Ovary (tissue), 9 donors: ENCODE measurements around the gene DBF4. TPM values are rescaled to one million over a fixed set of nuclear protein-coding genes. Genes with fewer than 3 reads are reported as not detected.

Experiments
- DNase-seq, 5 donors: peaks; one replicate each; pipeline ENCODE4 v3.0.0-alpha.2; 2019 to 2020
- H3K27ac ChIP-seq, 2 donors: fragments of 200-600 bp; one replicate each; pipeline versions ENCODE4 v1.5.1 to v1.8.0; 2019 to 2022
- H3K27me3 ChIP-seq: fragments of 200-600 bp; one replicate; pipeline ENCODE4 v1.8.0; 2022
- H3K36me3 ChIP-seq: fragments of 200-600 bp; sonication (generic); one replicate; pipeline ENCODE4 v1.5.1; 2019
- H3K4me1 ChIP-seq: one replicate; pipeline ENCODE4 v1.8.1; 2013; ENCODE audit warnings: mild to moderate bottlenecking, moderate library complexity; ENCODE audit not compliant: insufficient read depth
- H3K4me3 ChIP-seq: fragments of 200-600 bp; sonication (generic); one replicate; pipeline ENCODE4 v1.5.1; 2017
- H3K9me3 ChIP-seq, 2 donors: fragments of 200-600 bp in 1 of 2; sonication (generic) in 1 of 2; one replicate each; pipeline versions ENCODE4 v1.5.1 to v1.8.1; 2013 to 2019; ENCODE audit warnings: mild to moderate bottlenecking in 1 of 2, moderate library complexity in 1 of 2
- EP300 ChIP-seq: sonication (generic); formaldehyde crosslinking; IDR thresholded peaks from one replicate; pipeline ENCODE4 v1.6.1; 2017; ENCODE audit warnings: antibody characterized with exemption
- POLR2A ChIP-seq: fragments of 450-650 bp; IDR thresholded peaks from one replicate; pipeline ENCODE4 v1.6.1; 2017; ENCODE audit warnings: antibody characterized with exemption, mild to moderate bottlenecking, moderate library complexity
- WGBS, 3 donors: extraction: QIAGEN DNeasy Blood & Tissue Kit in 1 of 3; methylation state at CpG; one replicate each; pipeline versions ENCODE4 v1.1.5 to v1.1.7; 2013 to 2017; 5-methylcytosine and 5-hydroxymethylcytosine counted together
- intact Hi-C, 4 donors: fragments of 100-400 bp; cut with DNase I; formaldehyde crosslinking; loops; one replicate each; pipeline versions ENCODE4 v1.11.0 to v1.15.1; 2022 to 2023
- polyA plus RNA-seq, 2 donors: library from polyadenylated mRNA; stranded (reverse); fragments of 200-250 nt in 1 of 2; fragments of 350-450 nt in 1 of 2; fragmentation: Illumina TruSeq in 1 of 2; extraction: RNeasy Lipid Tissue Mini Kit (QIAGEN cat#74804) in 1 of 2; gene quantifications; one replicate each; pipeline ENCODE4 v1.2.3, GENCODE V29; 2013 to 2014
- total RNA-seq, 7 donors: library from RNA; depleted of rRNA in 2 of 7; stranded (reverse); fragments of >200 nt in 2 of 7; fragmentation: NEBNext Ultra II Directional in 3 of 7; extraction: Animal tissue kit (Norgen Biotek cat#: 25700) in 3 of 7; gene quantifications; one replicate each; pipeline versions ENCODE4 v1.1.0 to v1.2.4, GENCODE V29; 2016 to 2023
- TF ChIP-seq, protein P1 (sequence below), 3 donors: fragments of 450-650 bp in 2 of 3; fragments of 200-600 bp in 1 of 3; IDR thresholded peaks; one replicate each; pipeline versions ENCODE4 v1.5.1 to v1.8.0; 2016 to 2022; ENCODE audit warnings: antibody characterized with exemption in 3 of 3, mild to moderate bottlenecking in 1 of 3
- donor health status: DM: no; HTN: no; CAD: no; lungs with moderate emphysema.
- donor health status: DM: no; HTN: no; CAD: no.
- donor health status: Bipolar disorder and iron deficiency.
- donor health status: DM: yes; HTN: yes; CAD: no.
- donor health status: DM: no; HTN: no; CAD: no.
- donor health status: DM: yes; HTN: yes; CAD: no.

DBF4 gene
- total and polyA plus RNA-seq, 9 donors = 5.4 to 18.3 (median 12.0) TPM

DNA sequence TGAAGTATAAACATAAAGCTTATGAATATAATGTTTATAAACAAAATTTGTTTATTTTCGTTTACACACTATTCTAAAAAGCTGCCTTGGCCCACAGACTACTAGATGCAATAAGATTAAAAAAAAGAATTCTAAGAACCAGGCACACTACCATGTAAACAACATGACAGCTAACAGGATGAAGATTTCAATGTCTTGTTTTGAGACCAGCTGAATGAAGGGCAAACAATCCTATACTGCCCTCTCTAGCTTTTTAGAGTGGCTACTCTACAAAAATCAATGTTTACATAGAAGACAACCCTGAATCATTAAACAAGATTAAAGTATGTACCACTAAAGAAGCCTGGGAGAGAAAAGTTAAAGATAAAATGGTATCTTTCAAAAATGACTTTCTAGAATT is 38.7 kb upstream of the DBF4 start:
- Histone ChIP-seq H3K36me3 (no peaks in the 10 kb centered on the region), H3K27me3 (no peaks in the 10 kb centered on the region)
- 17 to 19% (median 18%) methylated on average over 1 of the region's 1 CpG for WGBS, 3 donors

DNA sequence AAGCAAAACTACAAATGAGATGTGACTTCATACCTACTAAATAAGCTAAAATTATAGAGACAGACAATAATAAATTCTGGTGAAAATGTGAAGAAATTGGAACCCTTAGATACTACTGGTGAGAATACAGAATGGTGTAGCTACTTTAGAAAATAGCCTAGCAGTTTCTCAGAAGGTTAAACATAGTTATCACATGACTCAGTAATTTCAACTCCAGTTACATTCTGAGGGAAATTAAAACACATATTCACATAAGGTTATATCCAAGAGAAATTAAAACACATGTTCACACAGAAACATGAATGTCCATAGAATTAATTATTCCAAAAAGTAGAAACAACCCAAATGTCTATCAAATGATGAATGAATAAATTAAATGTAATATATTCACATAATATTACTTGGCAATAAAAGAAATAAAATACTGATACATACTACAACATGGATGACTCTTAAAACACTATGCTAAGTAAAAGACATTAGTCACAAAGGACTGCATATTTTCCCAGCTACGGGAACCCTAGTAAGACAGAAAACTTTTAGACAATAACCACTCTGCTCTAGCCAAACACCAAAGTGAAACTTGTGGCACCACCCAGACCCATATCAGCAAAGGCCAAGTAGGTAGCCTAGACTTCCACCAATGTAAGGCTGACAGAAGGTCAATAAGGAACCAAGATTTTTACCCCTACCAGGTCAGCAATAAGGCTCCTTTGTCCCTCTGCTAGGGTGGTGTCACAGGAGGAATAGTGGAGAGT is 25.3 kb upstream of the DBF4 start:
- TF ChIP-seq, protein P1, sequence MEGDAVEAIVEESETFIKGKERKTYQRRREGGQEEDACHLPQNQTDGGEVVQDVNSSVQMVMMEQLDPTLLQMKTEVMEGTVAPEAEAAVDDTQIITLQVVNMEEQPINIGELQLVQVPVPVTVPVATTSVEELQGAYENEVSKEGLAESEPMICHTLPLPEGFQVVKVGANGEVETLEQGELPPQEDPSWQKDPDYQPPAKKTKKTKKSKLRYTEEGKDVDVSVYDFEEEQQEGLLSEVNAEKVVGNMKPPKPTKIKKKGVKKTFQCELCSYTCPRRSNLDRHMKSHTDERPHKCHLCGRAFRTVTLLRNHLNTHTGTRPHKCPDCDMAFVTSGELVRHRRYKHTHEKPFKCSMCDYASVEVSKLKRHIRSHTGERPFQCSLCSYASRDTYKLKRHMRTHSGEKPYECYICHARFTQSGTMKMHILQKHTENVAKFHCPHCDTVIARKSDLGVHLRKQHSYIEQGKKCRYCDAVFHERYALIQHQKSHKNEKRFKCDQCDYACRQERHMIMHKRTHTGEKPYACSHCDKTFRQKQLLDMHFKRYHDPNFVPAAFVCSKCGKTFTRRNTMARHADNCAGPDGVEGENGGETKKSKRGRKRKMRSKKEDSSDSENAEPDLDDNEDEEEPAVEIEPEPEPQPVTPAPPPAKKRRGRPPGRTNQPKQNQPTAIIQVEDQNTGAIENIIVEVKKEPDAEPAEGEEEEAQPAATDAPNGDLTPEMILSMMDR (IDR thresholded peaks at IDR 0.05) = no peak
- no peak for TF ChIP-seq POLR2A
- no peak for TF ChIP-seq EP300
- Histone ChIP-seq H3K4me1 (no peaks in the 10 kb centered on the region), H3K4me3 (no peak overlapping the region), H3K27me3 (no peaks in the 10 kb centered on the region), H3K36me3 (no peaks in the 10 kb centered on the region), H3K27ac (no peak overlapping the region), H3K9me3 (no peaks in the 10 kb centered on the region)
- DNase-seq = no peak
- WGBS, 3 donors = 78 to 95% (median 91%) methylated on average over 1 of the region's 1 CpG
- intact Hi-C loops = no loop called here

More for the DNA sequence above, 38.7 kb upstream of the DBF4 start:
- intact Hi-C loops = no loop called here
- no peak overlapping the region for H3K4me3 ChIP-seq
- no peak overlapping the region for H3K27ac ChIP-seq
- TF ChIP-seq POLR2A (no peak), EP300 (no peak)
- TF ChIP-seq, protein P1 (IDR thresholded peaks at IDR 0.05) = no peak
- no peak for DNase-seq
- no peaks in the 10 kb centered on the region for H3K4me1 ChIP-seq
- no peaks in the 10 kb centered on the region for H3K9me3 ChIP-seq

DNA sequence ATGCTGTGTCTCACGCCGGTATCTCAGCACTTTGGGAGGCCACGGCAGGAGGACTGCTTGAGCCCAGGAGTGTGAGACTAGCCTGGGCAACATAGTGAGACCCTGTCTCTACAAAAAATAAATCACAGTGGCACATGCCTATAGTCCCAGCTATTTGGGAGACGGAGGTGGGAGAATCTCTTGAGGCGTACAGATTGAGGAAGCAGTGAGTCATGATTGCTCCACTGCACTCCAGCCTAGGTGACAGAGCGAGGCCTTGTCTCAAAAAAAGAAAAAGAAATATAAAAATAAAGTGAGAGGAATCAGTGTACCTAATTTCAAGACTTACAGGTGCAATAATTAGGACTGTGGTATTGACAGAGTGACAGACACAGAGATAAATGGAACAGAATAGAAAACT is 24.0 kb upstream of the DBF4 start:
- DNase-seq = no peak
- Histone ChIP-seq H3K27me3 (no peaks in the 10 kb centered on the region), H3K4me3 (no peak overlapping the region), H3K9me3 (no peaks in the 10 kb centered on the region), H3K36me3 (no peaks in the 10 kb centered on the region), H3K4me1 (no peaks in the 10 kb centered on the region), H3K27ac (no peak overlapping the region)
- TF ChIP-seq EP300 (no peak), POLR2A (no peak)
- TF ChIP-seq, protein P1 (IDR thresholded peaks at IDR 0.05) = no peak
- 95 to 97% (median 97%) methylated on average over 6 of the region's 6 CpGs for WGBS, 3 donors
- intact Hi-C loops = no loop called here

DNA sequence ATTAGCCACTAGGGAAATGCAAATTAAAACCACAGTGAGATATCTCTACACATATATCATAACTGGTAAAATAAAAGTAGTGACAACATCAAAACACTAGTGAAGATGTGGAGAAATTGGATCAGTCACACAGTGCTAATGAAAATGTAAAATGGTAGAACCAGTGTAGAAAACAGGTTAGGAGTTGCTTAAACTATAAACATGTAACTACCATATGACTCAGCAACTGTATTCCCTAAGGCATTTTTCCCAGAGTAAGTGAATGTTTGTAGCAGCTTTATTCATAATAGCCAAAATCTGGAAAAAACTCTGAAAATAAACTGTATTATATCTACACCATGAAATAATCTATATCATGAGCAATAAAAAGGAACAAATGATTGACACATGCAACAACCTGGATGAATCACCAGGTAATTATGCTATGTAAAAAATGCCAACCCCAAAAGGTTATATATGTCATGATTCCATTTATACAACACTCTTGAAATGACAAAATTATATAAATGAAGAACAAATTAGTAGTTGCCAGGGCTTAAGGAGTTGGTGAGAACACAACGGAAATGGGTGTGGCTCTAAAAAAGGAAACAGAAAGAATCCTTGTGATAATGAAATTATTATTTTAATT is 22.9 kb upstream of the DBF4 start:
- WGBS, 3 donors = 86 to 93% (median 87%) methylated on average over 1 of the region's 1 CpG
- H3K4me3 ChIP-seq = no peak overlapping the region
- TF ChIP-seq, protein P1 (IDR thresholded peaks at IDR 0.05) = no peak
- no peak for TF ChIP-seq EP300
- no peak for TF ChIP-seq POLR2A
- intact Hi-C loops = no loop called here
- H3K36me3 ChIP-seq = no peaks in the 10 kb centered on the region
- no peaks in the 10 kb centered on the region for H3K4me1 ChIP-seq
- no peak overlapping the region for H3K27ac ChIP-seq
- no peaks in the 10 kb centered on the region for H3K27me3 ChIP-seq
- DNase-seq = no peak
- H3K9me3 ChIP-seq = no peaks in the 10 kb centered on the region
